CD4-positive, alpha-beta memory T cell (primary cell): ENCODE measurements around the gene OSBP2. TPM values are rescaled to one million over a fixed set of nuclear protein-coding genes. Genes with fewer than 3 reads are reported as not detected.

Experiments used
- CTCF ChIA-PET: fragments of 350-600 bp; sonication (Branson Sonifier 250); formaldehyde crosslinking; loops from one replicate; lab custom pipeline; 2021; ENCODE audit warnings: inconsistent platforms; ENCODE audit not compliant: partially characterized antibody; lab: Charles Lee
- POLR2A ChIA-PET: fragments of 350-600 bp; sonication (Branson Sonifier 250); formaldehyde crosslinking; loops from one replicate; lab custom pipeline; 2021; ENCODE audit not compliant: partially characterized antibody; lab: Charles Lee
- DNase-seq, 5 donors: peaks; one replicate each; pipeline versions ENCODE4 v3.0.0 to v3.0.0-alpha.2; 2020 to 2022; ENCODE audit warnings: mixed read lengths in 1 of 5
- H3K27ac ChIP-seq: one replicate; pipeline ENCODE4 v1.7.0; 2013; ENCODE audit warnings: low read depth, low read length
- H3K27me3 ChIP-seq: 2 replicates; pipeline ENCODE4 v1.7.0; 2013; ENCODE audit warnings: mild to moderate bottlenecking, low read length, moderate library complexity; ENCODE audit not compliant: insufficient read depth
- H3K36me3 ChIP-seq: 2 replicates; pipeline ENCODE4 v1.7.0; 2013; ENCODE audit warnings: mild to moderate bottlenecking, low read length, moderate library complexity; ENCODE audit not compliant: insufficient read depth
- H3K4me1 ChIP-seq: 2 replicates; pipeline ENCODE4 v1.7.0; 2013; ENCODE audit warnings: mild to moderate bottlenecking, low read length, moderate library complexity; ENCODE audit not compliant: insufficient read depth
- H3K4me3 ChIP-seq, 2 donors: one replicate each; pipeline ENCODE4 v1.7.0; 2013; ENCODE audit warnings: low read length in 2 of 2, mild to moderate bottlenecking in 1 of 2
- H3K9me3 ChIP-seq, 2 donors: one replicate each; pipeline ENCODE4 v1.7.0; 2013; ENCODE audit warnings: low read length in 2 of 2, control low read depth in 1 of 2; ENCODE audit not compliant: control insufficient read depth in 1 of 2
- H3K27ac Mint-ChIP-seq, 7 donors: one replicate each; pipeline ENCODE4 v1.8.0; 2020 to 2021; ENCODE audit warnings: mixed read lengths in 7 of 7, mild to moderate bottlenecking in 6 of 7, inconsistent platforms in 3 of 7, moderate library complexity in 3 of 7
- H3K27me3 Mint-ChIP-seq, 2 donors: one replicate each; pipeline ENCODE4 v1.8.0; 2020 to 2021; ENCODE audit warnings: mixed read lengths in 2 of 2
- H3K36me3 Mint-ChIP-seq, 2 donors: one replicate each; pipeline ENCODE4 v1.8.0; 2020 to 2021; ENCODE audit warnings: mixed read lengths in 2 of 2, inconsistent platforms in 1 of 2, mild to moderate bottlenecking in 1 of 2
- H3K4me1 Mint-ChIP-seq, 4 donors: one replicate each; pipeline ENCODE4 v1.8.0; 2020 to 2021; ENCODE audit warnings: mixed read lengths in 4 of 4, mild to moderate bottlenecking in 1 of 4
- H3K4me3 Mint-ChIP-seq, 8 donors: one replicate each; pipeline ENCODE4 v1.8.0; 2020 to 2021; ENCODE audit warnings: mixed read lengths in 8 of 8, mild to moderate bottlenecking in 7 of 8, moderate library complexity in 6 of 8, inconsistent platforms in 3 of 8
- H3K9me3 Mint-ChIP-seq, 8 donors: one replicate each; pipeline ENCODE4 v1.8.0; 2020 to 2021; ENCODE audit warnings: mixed read lengths in 8 of 8, mild to moderate bottlenecking in 5 of 8, inconsistent platforms in 3 of 8, moderate library complexity in 1 of 8
- intact Hi-C: fragments of 100-400 bp; cut with micrococcal nuclease; formaldehyde crosslinking; loops from one replicate; pipeline ENCODE4 v1.15.1; 2023
- polyA plus RNA-seq, 2 donors: library from polyadenylated mRNA; unstranded; fragments of 300-500 nt; fragmentation: Illumina TruSeq; gene quantifications; one replicate each; pipeline ENCODE4 v1.2.3, GENCODE V29; 2021
- total RNA-seq, 2 experiments: library from RNA; stranded (reverse); gene quantifications; one replicate each; pipeline ENCODE4 v1.2.3, GENCODE V29; 2021

The OSBP2 gene
- total and polyA plus RNA-seq, 4 experiments from 2014 or later: 0.39 to 1.3 (median 0.74) TPM

GRCh38 chr22:30801695-30802094 is 107.0 kb downstream of the OSBP2 start:
- ChIA-PET CTCF (no interaction called here), POLR2A (no interaction called here)
- H3K4me1 Mint-ChIP-seq: peaks cover 0 to 10% (median under 1%) of the 10 kb centered on the region in 4 donors
- peaks cover 7% of the 10 kb centered on the region for H3K4me1 ChIP-seq
- H3K27me3 Mint-ChIP-seq: peaks cover 39 to 45% of the 10 kb centered on the region in 2 donors
- H3K9me3 Mint-ChIP-seq: peaks cover 0 to 8% (median 0%) of the 10 kb centered on the region in 8 donors
- H3K27ac ChIP-seq: no peak overlapping the region
- no peaks in the 10 kb centered on the region for H3K9me3 ChIP-seq
- peaks cover 11% of the 10 kb centered on the region for H3K27me3 ChIP-seq
- intact Hi-C loops: no loop called here
- no peaks in the 10 kb centered on the region for H3K36me3 Mint-ChIP-seq
- H3K36me3 ChIP-seq: no peaks in the 10 kb centered on the region
- no peak overlapping the region for H3K4me3 ChIP-seq
- H3K4me3 Mint-ChIP-seq: peak overlapping the region in 1 of 8 donors; percentile 30
- H3K27ac Mint-ChIP-seq: no peak overlapping the region
- DNase-seq: no peak

GRCh38 chr22:30802202-30803166 is 107.8 kb downstream of the OSBP2 start:
- peak; percentile 58 to 71 (median 65) for DNase-seq
- Mint-ChIP-seq H3K36me3 (no peaks in the 10 kb centered on the region), H3K4me1 (peaks cover 0 to 10% (median under 1%) of the 10 kb centered on the region in 4 donors), H3K27me3 (peaks cover 39 to 45% of the 10 kb centered on the region in 2 donors), H3K9me3 (peaks cover 0 to 8% (median 0%) of the 10 kb centered on the region in 8 donors), H3K4me3 (peak overlapping the region in 1 of 8 donors; percentile 26), H3K27ac (no peak overlapping the region)
- no peaks in the 10 kb centered on the region for H3K9me3 ChIP-seq
- CTCF ChIA-PET: no interaction called here
- intact Hi-C loops: no loop called here
- H3K4me1 ChIP-seq: peaks cover 7% of the 10 kb centered on the region
- H3K4me3 ChIP-seq: no peak overlapping the region
- H3K27me3 ChIP-seq: peaks cover 11% of the 10 kb centered on the region
- H3K36me3 ChIP-seq: no peaks in the 10 kb centered on the region
- POLR2A ChIA-PET: no interaction called here
- no peak overlapping the region for H3K27ac ChIP-seq

GRCh38 chr22:30803679-30804078 is 109.0 kb downstream of the OSBP2 start:
- Histone ChIP-seq H3K4me1 (peaks cover 7% of the 10 kb centered on the region), H3K4me3 (no peak overlapping the region), H3K36me3 (no peaks in the 10 kb centered on the region), H3K27ac (no peak overlapping the region), H3K27me3 (peaks cover 11% of the 10 kb centered on the region), H3K9me3 (no peaks in the 10 kb centered on the region)
- Mint-ChIP-seq H3K27me3 (peaks cover 35 to 40% of the 10 kb centered on the region in 2 donors), H3K4me3 (no peak overlapping the region), H3K36me3 (no peaks in the 10 kb centered on the region), H3K4me1 (peaks cover 0 to 10% (median under 1%) of the 10 kb centered on the region in 4 donors), H3K9me3 (peaks cover 0 to 8% (median 0%) of the 10 kb centered on the region in 8 donors), H3K27ac (no peak overlapping the region)
- ChIA-PET POLR2A (no interaction called here), CTCF (interaction anchor here (0.9 kb wide), 1 partner anchor 10 kb away, joined by 3 read pairs; no protein-coding TSS in a partner anchor)
- DNase-seq: no peak
- intact Hi-C loops: no loop called here

GRCh38 chr22:30804626-30805025 is 110.0 kb downstream of the OSBP2 start:
- H3K27me3 Mint-ChIP-seq: peaks cover 33 to 36% of the 10 kb centered on the region in 2 donors
- H3K4me1 Mint-ChIP-seq: peaks cover 0 to 10% (median under 1%) of the 10 kb centered on the region in 4 donors
- H3K9me3 Mint-ChIP-seq: peaks cover 0 to 8% (median 0%) of the 10 kb centered on the region in 8 donors
- intact Hi-C loops: no loop called here
- Histone ChIP-seq H3K27ac (no peak overlapping the region), H3K9me3 (no peaks in the 10 kb centered on the region), H3K36me3 (no peaks in the 10 kb centered on the region), H3K4me3 (no peak overlapping the region), H3K4me1 (peaks cover 7% of the 10 kb centered on the region), H3K27me3 (peaks cover 11% of the 10 kb centered on the region)
- no peak overlapping the region for H3K27ac Mint-ChIP-seq
- POLR2A ChIA-PET: no interaction called here
- no peaks in the 10 kb centered on the region for H3K36me3 Mint-ChIP-seq
- no peak for DNase-seq
- H3K4me3 Mint-ChIP-seq: no peak overlapping the region
- CTCF ChIA-PET: no interaction called here

- H3K9me3 ChIP-seq: no peaks in the 10 kb centered on the region
- peaks cover 0 to 10% (median under 1%) of the 10 kb centered on the region in 4 donors for H3K4me1 Mint-ChIP-seq
- intact Hi-C loops: no loop called here
- no peak overlapping the region for H3K27ac ChIP-seq
- H3K4me3 Mint-ChIP-seq: no peak overlapping the region
- H3K27me3 ChIP-seq: peaks cover 11% of the 10 kb centered on the region
- no peak overlapping the region for H3K4me3 ChIP-seq
- H3K9me3 Mint-ChIP-seq: peaks cover 0 to 3% (median 0%) of the 10 kb centered on the region in 8 donors
- H3K36me3 Mint-ChIP-seq: no peaks in the 10 kb centered on the region
- no peak overlapping the region for H3K27ac Mint-ChIP-seq
- H3K27me3 Mint-ChIP-seq: peaks cover 18% of the 10 kb centered on the region in 2 donors
- no peaks in the 10 kb centered on the region for H3K36me3 ChIP-seq
- H3K4me1 ChIP-seq: peaks cover 7% of the 10 kb centered on the region
- no peak for DNase-seq
- ChIA-PET POLR2A (no interaction called here), CTCF (no interaction called here)
Measured at GRCh38 chr22:30806391-30806861, 111.8 kb downstream of the OSBP2 start.

- Mint-ChIP-seq H3K27me3 (peaks cover 6 to 9% of the 10 kb centered on the region in 2 donors), H3K4me3 (no peak overlapping the region), H3K27ac (no peak overlapping the region), H3K9me3 (no peaks in the 10 kb centered on the region), H3K4me1 (no peaks in the 10 kb centered on the region), H3K36me3 (no peaks in the 10 kb centered on the region)
- POLR2A ChIA-PET: no interaction called here
- intact Hi-C loops: no loop called here
- Histone ChIP-seq H3K27ac (no peak overlapping the region), H3K4me3 (no peak overlapping the region), H3K36me3 (no peaks in the 10 kb centered on the region), H3K9me3 (no peaks in the 10 kb centered on the region), H3K27me3 (no peaks in the 10 kb centered on the region), H3K4me1 (no peaks in the 10 kb centered on the region)
- no peak for DNase-seq
- CTCF ChIA-PET: no interaction called here
Measured at GRCh38 chr22:30809086-30809485, 114.4 kb downstream of the OSBP2 start.

GRCh38 chr22:30810105-30810504 is 115.4 kb downstream of the OSBP2 start:
- Mint-ChIP-seq H3K27ac (no peak overlapping the region), H3K9me3 (no peaks in the 10 kb centered on the region), H3K4me3 (no peak overlapping the region), H3K4me1 (no peaks in the 10 kb centered on the region), H3K27me3 (peaks cover 1 to 4% of the 10 kb centered on the region in 2 donors), H3K36me3 (no peaks in the 10 kb centered on the region)
- no peak overlapping the region for H3K27ac ChIP-seq
- ChIA-PET POLR2A (no interaction called here), CTCF (no interaction called here)
- no peaks in the 10 kb centered on the region for H3K27me3 ChIP-seq
- intact Hi-C loops: no loop called here
- H3K4me3 ChIP-seq: no peak overlapping the region
- no peaks in the 10 kb centered on the region for H3K9me3 ChIP-seq
- no peaks in the 10 kb centered on the region for H3K36me3 ChIP-seq
- no peak for DNase-seq
- H3K4me1 ChIP-seq: no peaks in the 10 kb centered on the region
